ENCODE results near the gene CCDC107. TPM values are rescaled to one million over a fixed set of nuclear protein-coding genes. Genes with fewer than 3 reads are reported as not detected.

The CCDC107 gene
- total and polyA plus RNA-seq, 4 donors, result 5.4 to 20.2 (median 10.4) TPM

DNA sequence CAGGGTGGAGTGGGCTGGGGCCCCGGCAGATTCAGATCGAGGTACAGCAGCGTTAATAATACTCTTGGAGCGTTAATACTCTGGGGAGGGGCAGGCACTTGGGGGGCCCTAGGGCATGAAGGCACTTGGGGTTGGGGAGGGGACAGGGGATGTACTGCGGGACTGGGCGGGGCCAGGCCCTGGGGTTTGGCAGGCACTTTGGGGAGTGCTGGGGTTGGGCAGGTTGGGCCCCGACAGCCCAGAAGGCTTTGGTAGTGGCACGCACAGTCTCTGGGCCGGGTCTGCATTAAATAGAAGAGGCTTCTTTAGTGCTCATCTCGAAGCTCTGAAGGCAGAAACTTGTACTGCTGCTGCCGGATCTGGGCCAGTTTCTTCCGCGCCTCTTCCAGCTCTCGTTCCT lies 39.4 kb downstream of the CCDC107 start:
- Histone ChIP-seq H3K27ac (ENCODE audit: low read depth in 1 of 2, low read length in 2 of 2) (no peak overlapping the region), H3K4me1 (ENCODE audit: control insufficient read depth in 4 of 4, insufficient read depth in 4 of 4, low read length in 3 of 4) (no peaks in the 10 kb centered on the region), H3K36me3 (ENCODE audit: control insufficient read depth in 4 of 4, insufficient read depth in 3 of 4, low read depth in 1 of 4, low read length in 3 of 4) (peaks cover 30 to 63% (median 53%) of the 10 kb centered on the region in 4 donors), H3K4me3 (ENCODE audit: low read depth in 1 of 3, low read length in 3 of 3) (no peak overlapping the region), H3K27me3 (ENCODE audit: control insufficient read depth in 4 of 4, insufficient read depth in 4 of 4, low read length in 3 of 4) (no peaks in the 10 kb centered on the region), H3K9ac (ENCODE audit: low read depth in 1 of 2, low read length in 2 of 2) (no peak overlapping the region), H3K9me3 (ENCODE audit: control insufficient read depth in 4 of 4, low read length in 3 of 4) (no peaks in the 10 kb centered on the region)
- 91% methylated on average over 14 of the region's 14 CpGs for WGBS
- no peak for DNase-seq (ENCODE audit: low spot score)
- TF ChIP-seq EGR1 (IDR thresholded peaks at IDR 0.05; ENCODE audit: low read depth in 2 of 2) (no peak), HNF4G (IDR thresholded peaks at IDR 0.05) (no peak), YY1 (IDR thresholded peaks at IDR 0.05) (no peak), RAD21 (IDR thresholded peaks at IDR 0.05) (no peak), HNF4A (conservative IDR thresholded peaks at IDR 0.05) (no peak), RXRA (IDR thresholded peaks at IDR 0.05) (no peak), GABPA (IDR thresholded peaks at IDR 0.05 in 1 of 2, conservative IDR thresholded peaks at IDR 0.05 in 1 of 2) (no peak), FOXA2 (IDR thresholded peaks at IDR 0.05) (no peak), NR2F2 (IDR thresholded peaks at IDR 0.05) (no peak), JUND (IDR thresholded peaks at IDR 0.05) (no peak), TAF1 (conservative IDR thresholded peaks at IDR 0.05) (no peak), FOXA1 (IDR thresholded peaks at IDR 0.05) (no peak)
- TF ChIP-seq, protein P1, sequence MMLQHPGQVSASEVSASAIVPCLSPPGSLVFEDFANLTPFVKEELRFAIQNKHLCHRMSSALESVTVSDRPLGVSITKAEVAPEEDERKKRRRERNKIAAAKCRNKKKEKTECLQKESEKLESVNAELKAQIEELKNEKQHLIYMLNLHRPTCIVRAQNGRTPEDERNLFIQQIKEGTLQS (IDR thresholded peaks at IDR 0.05), result no peak
- TF ChIP-seq, protein P2, sequence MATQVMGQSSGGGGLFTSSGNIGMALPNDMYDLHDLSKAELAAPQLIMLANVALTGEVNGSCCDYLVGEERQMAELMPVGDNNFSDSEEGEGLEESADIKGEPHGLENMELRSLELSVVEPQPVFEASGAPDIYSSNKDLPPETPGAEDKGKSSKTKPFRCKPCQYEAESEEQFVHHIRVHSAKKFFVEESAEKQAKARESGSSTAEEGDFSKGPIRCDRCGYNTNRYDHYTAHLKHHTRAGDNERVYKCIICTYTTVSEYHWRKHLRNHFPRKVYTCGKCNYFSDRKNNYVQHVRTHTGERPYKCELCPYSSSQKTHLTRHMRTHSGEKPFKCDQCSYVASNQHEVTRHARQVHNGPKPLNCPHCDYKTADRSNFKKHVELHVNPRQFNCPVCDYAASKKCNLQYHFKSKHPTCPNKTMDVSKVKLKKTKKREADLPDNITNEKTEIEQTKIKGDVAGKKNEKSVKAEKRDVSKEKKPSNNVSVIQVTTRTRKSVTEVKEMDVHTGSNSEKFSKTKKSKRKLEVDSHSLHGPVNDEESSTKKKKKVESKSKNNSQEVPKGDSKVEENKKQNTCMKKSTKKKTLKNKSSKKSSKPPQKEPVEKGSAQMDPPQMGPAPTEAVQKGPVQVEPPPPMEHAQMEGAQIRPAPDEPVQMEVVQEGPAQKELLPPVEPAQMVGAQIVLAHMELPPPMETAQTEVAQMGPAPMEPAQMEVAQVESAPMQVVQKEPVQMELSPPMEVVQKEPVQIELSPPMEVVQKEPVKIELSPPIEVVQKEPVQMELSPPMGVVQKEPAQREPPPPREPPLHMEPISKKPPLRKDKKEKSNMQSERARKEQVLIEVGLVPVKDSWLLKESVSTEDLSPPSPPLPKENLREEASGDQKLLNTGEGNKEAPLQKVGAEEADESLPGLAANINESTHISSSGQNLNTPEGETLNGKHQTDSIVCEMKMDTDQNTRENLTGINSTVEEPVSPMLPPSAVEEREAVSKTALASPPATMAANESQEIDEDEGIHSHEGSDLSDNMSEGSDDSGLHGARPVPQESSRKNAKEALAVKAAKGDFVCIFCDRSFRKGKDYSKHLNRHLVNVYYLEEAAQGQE (IDR thresholded peaks at IDR 0.05), result no peak
- TF ChIP-seq, protein P3, sequence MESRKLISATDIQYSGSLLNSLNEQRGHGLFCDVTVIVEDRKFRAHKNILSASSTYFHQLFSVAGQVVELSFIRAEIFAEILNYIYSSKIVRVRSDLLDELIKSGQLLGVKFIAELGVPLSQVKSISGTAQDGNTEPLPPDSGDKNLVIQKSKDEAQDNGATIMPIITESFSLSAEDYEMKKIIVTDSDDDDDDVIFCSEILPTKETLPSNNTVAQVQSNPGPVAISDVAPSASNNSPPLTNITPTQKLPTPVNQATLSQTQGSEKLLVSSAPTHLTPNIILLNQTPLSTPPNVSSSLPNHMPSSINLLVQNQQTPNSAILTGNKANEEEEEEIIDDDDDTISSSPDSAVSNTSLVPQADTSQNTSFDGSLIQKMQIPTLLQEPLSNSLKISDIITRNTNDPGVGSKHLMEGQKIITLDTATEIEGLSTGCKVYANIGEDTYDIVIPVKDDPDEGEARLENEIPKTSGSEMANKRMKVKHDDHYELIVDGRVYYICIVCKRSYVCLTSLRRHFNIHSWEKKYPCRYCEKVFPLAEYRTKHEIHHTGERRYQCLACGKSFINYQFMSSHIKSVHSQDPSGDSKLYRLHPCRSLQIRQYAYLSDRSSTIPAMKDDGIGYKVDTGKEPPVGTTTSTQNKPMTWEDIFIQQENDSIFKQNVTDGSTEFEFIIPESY (IDR thresholded peaks at IDR 0.05), result no peak
- TF ChIP-seq, protein P4, sequence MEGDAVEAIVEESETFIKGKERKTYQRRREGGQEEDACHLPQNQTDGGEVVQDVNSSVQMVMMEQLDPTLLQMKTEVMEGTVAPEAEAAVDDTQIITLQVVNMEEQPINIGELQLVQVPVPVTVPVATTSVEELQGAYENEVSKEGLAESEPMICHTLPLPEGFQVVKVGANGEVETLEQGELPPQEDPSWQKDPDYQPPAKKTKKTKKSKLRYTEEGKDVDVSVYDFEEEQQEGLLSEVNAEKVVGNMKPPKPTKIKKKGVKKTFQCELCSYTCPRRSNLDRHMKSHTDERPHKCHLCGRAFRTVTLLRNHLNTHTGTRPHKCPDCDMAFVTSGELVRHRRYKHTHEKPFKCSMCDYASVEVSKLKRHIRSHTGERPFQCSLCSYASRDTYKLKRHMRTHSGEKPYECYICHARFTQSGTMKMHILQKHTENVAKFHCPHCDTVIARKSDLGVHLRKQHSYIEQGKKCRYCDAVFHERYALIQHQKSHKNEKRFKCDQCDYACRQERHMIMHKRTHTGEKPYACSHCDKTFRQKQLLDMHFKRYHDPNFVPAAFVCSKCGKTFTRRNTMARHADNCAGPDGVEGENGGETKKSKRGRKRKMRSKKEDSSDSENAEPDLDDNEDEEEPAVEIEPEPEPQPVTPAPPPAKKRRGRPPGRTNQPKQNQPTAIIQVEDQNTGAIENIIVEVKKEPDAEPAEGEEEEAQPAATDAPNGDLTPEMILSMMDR (IDR thresholded peaks at IDR 0.05; ENCODE audit: low read depth, low read length, missing input control), result no peak
- TF ChIP-seq, protein P5, sequence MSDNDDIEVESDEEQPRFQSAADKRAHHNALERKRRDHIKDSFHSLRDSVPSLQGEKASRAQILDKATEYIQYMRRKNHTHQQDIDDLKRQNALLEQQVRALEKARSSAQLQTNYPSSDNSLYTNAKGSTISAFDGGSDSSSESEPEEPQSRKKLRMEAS (IDR thresholded peaks at IDR 0.05), result no peak
